Measurements from ENCODE around the gene DLK2. TPM values are rescaled to one million over a fixed set of nuclear protein-coding genes. Genes with fewer than 3 reads are reported as not detected.
"Not testable (repeated sequence)": the region's sequence is repeated elsewhere in the genome, so short reads cannot be mapped to it uniquely, and the experiment has no call there.

Gene DLK2
- total RNA-seq, 2 experiments from 2014 or later, result 0.19 to 0.36 TPM

GRCh38 chr6:43461936-43462335 lies 6.6 kb upstream of the DLK2 start:
- Mint-ChIP-seq H3K4me1 (ENCODE audit: low read depth) (peaks cover under 1% of the 10 kb centered on the region), H3K27me3 (peaks cover 22% of the 10 kb centered on the region), H3K27ac (no peak overlapping the region), H3K9me3 (no peaks in the 10 kb centered on the region), H3K36me3 (ENCODE audit: low read depth) (no peaks in the 10 kb centered on the region), H3K4me3 (no peak overlapping the region)
- POLR2A ChIA-PET, result no interaction called here
- TF ChIP-seq CTCF (IDR thresholded peaks at IDR 0.05), result no peak
- H3K4me3 ChIP-seq (ENCODE audit: low read length), result no peak overlapping the region
- no peak for DNase-seq
- CTCF ChIA-PET, result no interaction called here
- intact Hi-C loops (cut with DNase I, micrococcal nuclease), result no loop called here
- no peak for ATAC-seq (ENCODE audit: poor library complexity)
- peaks cover 0 to 4% of the 10 kb centered on the region in 2 experiments for H3K27me3 ChIP-seq (ENCODE audit: control insufficient read depth in 1 of 2, insufficient read depth in 2 of 2, low read length in 2 of 2)
- H3K36me3 ChIP-seq (ENCODE audit: insufficient read depth, low read length), result no peaks in the 10 kb centered on the region
- H3K9me3 ChIP-seq (ENCODE audit: control insufficient read depth in 1 of 2, insufficient read depth in 1 of 2, low read length in 2 of 2), result no peaks in the 10 kb centered on the region
- H3K27ac ChIP-seq (ENCODE audit: low read depth in 1 of 2, low read length in 2 of 2), result no peak overlapping the region
- H3K4me1 ChIP-seq (ENCODE audit: insufficient read depth, low read length), result no peaks in the 10 kb centered on the region

GRCh38 chr6:43460032-43460431 lies 4.7 kb upstream of the DLK2 start:
- no peaks in the 10 kb centered on the region for H3K36me3 ChIP-seq (ENCODE audit: insufficient read depth, low read length)
- ChIA-PET CTCF (interaction anchor here (1.3 kb wide), 1 partner anchor 47 kb away, joined by 5 read pairs; no protein-coding TSS in a partner anchor), POLR2A (interaction anchor here (0.6 to 1.2 kb wide), 3 partner anchors 17 to 236 kb away, joined by 3 read pairs; partner anchors contain the start of gene TJAP1)
- peaks cover 0 to 4% of the 10 kb centered on the region in 2 experiments for H3K27me3 ChIP-seq (ENCODE audit: control insufficient read depth in 1 of 2, insufficient read depth in 2 of 2, low read length in 2 of 2)
- TF ChIP-seq CTCF (IDR thresholded peaks at IDR 0.05), result no peak
- no peak overlapping the region for H3K27ac Mint-ChIP-seq
- no peaks in the 10 kb centered on the region for H3K36me3 Mint-ChIP-seq (ENCODE audit: low read depth)
- intact Hi-C loops (cut with DNase I, micrococcal nuclease), result no loop called here
- H3K9me3 ChIP-seq (ENCODE audit: control insufficient read depth in 1 of 2, insufficient read depth in 1 of 2, low read length in 2 of 2), result no peaks in the 10 kb centered on the region
- H3K9me3 Mint-ChIP-seq, result no peaks in the 10 kb centered on the region
- peaks cover 9% of the 10 kb centered on the region for H3K27me3 Mint-ChIP-seq
- H3K4me3 Mint-ChIP-seq, result no peak overlapping the region
- H3K27ac ChIP-seq (ENCODE audit: low read depth in 1 of 2, low read length in 2 of 2), result no peak overlapping the region
- peaks cover 9% of the 10 kb centered on the region for H3K4me1 ChIP-seq (ENCODE audit: insufficient read depth, low read length)
- ATAC-seq (ENCODE audit: poor library complexity), result no peak
- H3K4me1 Mint-ChIP-seq (ENCODE audit: low read depth), result peaks cover 14% of the 10 kb centered on the region
- H3K4me3 ChIP-seq (ENCODE audit: low read length), result no peak overlapping the region
- DNase-seq, result no peak

- H3K27me3 Mint-ChIP-seq, result peaks cover 9% of the 10 kb centered on the region
- no peak overlapping the region for H3K4me3 ChIP-seq (ENCODE audit: low read length)
- DNase-seq, result no peak
- TF ChIP-seq CTCF (IDR thresholded peaks at IDR 0.05), result no peak
- intact Hi-C loops (cut with DNase I, micrococcal nuclease), result no loop called here
- H3K4me1 Mint-ChIP-seq (ENCODE audit: low read depth), result peaks cover 14% of the 10 kb centered on the region
- ATAC-seq (ENCODE audit: poor library complexity), result no peak
- H3K36me3 Mint-ChIP-seq (ENCODE audit: low read depth), result no peaks in the 10 kb centered on the region
- H3K4me1 ChIP-seq (ENCODE audit: insufficient read depth, low read length), result peaks cover 14% of the 10 kb centered on the region
- H3K9me3 ChIP-seq (ENCODE audit: control insufficient read depth in 1 of 2, insufficient read depth in 1 of 2, low read length in 2 of 2), result no peaks in the 10 kb centered on the region
- no peak overlapping the region for H3K4me3 Mint-ChIP-seq
- no peaks in the 10 kb centered on the region for H3K36me3 ChIP-seq (ENCODE audit: insufficient read depth, low read length)
- no peak overlapping the region for H3K27ac Mint-ChIP-seq
- peaks cover 0 to 4% of the 10 kb centered on the region in 2 experiments for H3K27me3 ChIP-seq (ENCODE audit: control insufficient read depth in 1 of 2, insufficient read depth in 2 of 2, low read length in 2 of 2)
- H3K27ac ChIP-seq (ENCODE audit: low read depth in 1 of 2, low read length in 2 of 2), result no peak overlapping the region
- H3K9me3 Mint-ChIP-seq, result no peaks in the 10 kb centered on the region
- ChIA-PET POLR2A (interaction anchor here (0.7 to 1.2 kb wide), 2 partner anchors 18 to 26 kb away, joined by 3 read pairs; partner anchors contain the start of gene TJAP1), CTCF (interaction anchor here (1.3 kb wide), 1 partner anchor 47 kb away, joined by 5 read pairs; no protein-coding TSS in a partner anchor)
Observed at GRCh38 chr6:43459535-43459934, 4.2 kb upstream of the DLK2 start.

GRCh38 chr6:43458154-43458553 lies 2.8 kb upstream of the DLK2 start:
- peaks cover 21% of the 10 kb centered on the region for H3K4me1 Mint-ChIP-seq (ENCODE audit: low read depth)
- CTCF ChIA-PET, result interaction anchor here (1.9 kb wide), 1 partner anchor 49 kb away, joined by 10 read pairs; no protein-coding TSS in a partner anchor
- H3K9me3 ChIP-seq (ENCODE audit: control insufficient read depth in 1 of 2, insufficient read depth in 1 of 2, low read length in 2 of 2); DNase-seq; H3K36me3 ChIP-seq (ENCODE audit: insufficient read depth, low read length); H3K36me3 Mint-ChIP-seq (ENCODE audit: low read depth); H3K27me3 ChIP-seq (ENCODE audit: control insufficient read depth in 1 of 2, insufficient read depth in 2 of 2, low read length in 2 of 2); ATAC-seq (ENCODE audit: poor library complexity); H3K4me3 ChIP-seq (ENCODE audit: low read length); H3K27ac Mint-ChIP-seq; intact Hi-C loops (cut with DNase I, micrococcal nuclease); H3K27ac ChIP-seq (ENCODE audit: low read depth in 1 of 2, low read length in 2 of 2); H3K9me3 Mint-ChIP-seq; H3K27me3 Mint-ChIP-seq; H3K4me3 Mint-ChIP-seq: not testable (repeated sequence)
- peaks cover 19% of the 10 kb centered on the region for H3K4me1 ChIP-seq (ENCODE audit: insufficient read depth, low read length)
- POLR2A ChIA-PET, result interaction anchor here (1.4 kb wide), 1 partner anchor 52 kb away, joined by 5 read pairs; the partner anchor contains the start of gene LRRC73
